CD4-positive, CD25-positive, alpha-beta regulatory T cell (primary cell): ENCODE data around the gene NSD1. TPM values are rescaled to one million over a fixed set of nuclear protein-coding genes. Genes with fewer than 3 reads are reported as not detected.
"Not testable (repeated sequence)": the region's sequence is repeated elsewhere in the genome, so short reads cannot be mapped to it uniquely, and the experiment has no call there.

ENCODE experiments used
- ATAC-seq, 2 donors: fragments of 150-1000 bp; cut with Tn5 transposase; one replicate each; pipeline ENCODE4 v1.10.0; 2021; ENCODE audit warnings: low read depth in 2 of 2, moderate number of reproducible peaks in 2 of 2, moderate library complexity in 1 of 2
- DNase-seq, 3 donors: peaks; one replicate each; pipeline versions ENCODE4 v3.0.0 to v3.0.0-alpha.2; 2012 to 2022; ENCODE audit warnings: mixed read lengths in 1 of 3
- H3K27ac ChIP-seq: one replicate; pipeline ENCODE4 v1.7.0; 2013; ENCODE audit warnings: mild to moderate bottlenecking, low read length; ENCODE audit not compliant: insufficient read depth, poor library complexity, severe bottlenecking
- H3K27me3 ChIP-seq: one replicate; pipeline ENCODE4 v1.7.0; 2013; ENCODE audit warnings: low read length; ENCODE audit not compliant: control insufficient read depth, insufficient read depth
- H3K36me3 ChIP-seq: one replicate; pipeline ENCODE4 v1.7.0; 2013; ENCODE audit warnings: mild to moderate bottlenecking, low read length, moderate library complexity; ENCODE audit not compliant: control insufficient read depth, insufficient read depth
- H3K4me1 ChIP-seq: 2 replicates; pipeline ENCODE4 v1.7.0; 2013; ENCODE audit warnings: mild to moderate bottlenecking, low read length; ENCODE audit not compliant: insufficient read depth, control insufficient read depth, poor library complexity, severe bottlenecking
- H3K4me3 ChIP-seq: one replicate; pipeline ENCODE4 v1.7.0; 2013; ENCODE audit warnings: low read depth, mild to moderate bottlenecking, low read length, moderate library complexity
- H3K9me3 ChIP-seq, 2 experiments: 1 replicate in 1 of 2; 2 replicates in 1 of 2; pipeline ENCODE4 v1.7.0; 2013; ENCODE audit warnings: low read length in 2 of 2, mild to moderate bottlenecking in 1 of 2, moderate library complexity in 1 of 2; ENCODE audit not compliant: control insufficient read depth in 2 of 2
- H3K27ac Mint-ChIP-seq, 3 donors: one replicate each; pipeline ENCODE4 v1.8.0; 2020 to 2022; ENCODE audit warnings: mild to moderate bottlenecking in 3 of 3, mixed read lengths in 3 of 3, moderate library complexity in 2 of 3
- H3K27me3 Mint-ChIP-seq: one replicate; pipeline ENCODE4 v1.8.0; 2022; ENCODE audit warnings: mild to moderate bottlenecking, mixed read lengths
- H3K36me3 Mint-ChIP-seq: one replicate; pipeline ENCODE4 v1.8.0; 2020; ENCODE audit warnings: mixed read lengths
- H3K4me1 Mint-ChIP-seq, 4 donors: one replicate each; pipeline ENCODE4 v1.8.0; 2020 to 2022; ENCODE audit warnings: mixed read lengths in 4 of 4, mild to moderate bottlenecking in 1 of 4
- H3K4me3 Mint-ChIP-seq, 4 donors: one replicate each; pipeline ENCODE4 v1.8.0; 2020 to 2022; ENCODE audit warnings: mild to moderate bottlenecking in 4 of 4, mixed read lengths in 4 of 4, moderate library complexity in 3 of 4
- H3K9me3 Mint-ChIP-seq, 7 donors: one replicate each; pipeline ENCODE4 v1.8.0; 2020 to 2022; ENCODE audit warnings: mixed read lengths in 7 of 7, mild to moderate bottlenecking in 3 of 7, moderate library complexity in 2 of 7
- polyA plus RNA-seq, 4 donors: library from polyadenylated mRNA; unstranded; fragments of 300-500 nt; fragmentation: Illumina TruSeq; gene quantifications; one replicate each; pipeline ENCODE4 v1.2.3, GENCODE V29; 2021
- total RNA-seq: library from RNA; stranded (reverse); gene quantifications from one replicate; pipeline ENCODE4 v1.2.3, GENCODE V29; 2022

Gene NSD1
- total and polyA plus RNA-seq, 5 donors from 2014 or later: 25.9 to 125 (median 41.3) TPM

DNA sequence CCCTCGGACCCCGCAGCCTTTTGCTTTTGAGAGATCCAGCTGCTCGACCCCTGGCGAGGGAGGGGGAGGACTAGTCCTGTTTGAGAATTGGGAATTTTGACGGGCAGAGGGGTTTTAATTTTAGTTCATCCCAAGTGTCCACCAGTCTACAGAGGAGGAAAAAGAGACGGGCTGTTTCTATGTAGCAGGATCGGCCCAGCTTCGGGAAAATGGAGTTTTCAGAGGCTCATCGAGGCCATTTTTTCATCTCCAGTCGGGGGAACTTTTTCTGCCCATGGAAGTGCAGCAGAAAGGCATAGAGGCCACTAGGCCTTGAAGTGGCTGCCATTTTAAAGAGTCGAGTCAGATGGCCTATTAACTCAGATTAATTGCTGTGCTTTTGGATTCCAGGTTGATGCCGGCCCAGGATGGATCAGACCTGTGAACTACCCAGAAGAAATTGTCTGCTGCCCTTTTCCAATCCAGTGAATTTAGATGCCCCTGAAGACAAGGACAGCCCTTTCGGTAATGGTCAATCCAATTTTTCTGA, 1.2 kb downstream of the NSD1 start:
- peaks cover 10% of the 10 kb centered on the region for H3K36me3 Mint-ChIP-seq
- DNase-seq (peak in 1 of 3 donors; percentile 37), ATAC-seq (no peak)
- H3K27ac ChIP-seq: peak overlapping the region; percentile 78
- H3K27ac Mint-ChIP-seq: peak overlapping the region; percentile 83 to 88 (median 84)
- peaks cover 4% of the 10 kb centered on the region for H3K27me3 Mint-ChIP-seq
- no peaks in the 10 kb centered on the region for H3K27me3 ChIP-seq
- H3K9me3 ChIP-seq: no peaks in the 10 kb centered on the region
- H3K9me3 Mint-ChIP-seq: no peaks in the 10 kb centered on the region
- H3K4me1 Mint-ChIP-seq: peaks cover 17 to 62% (median 31%) of the 10 kb centered on the region in 4 donors
- H3K4me3 Mint-ChIP-seq: peak overlapping the region; percentile 87 to 96 (median 92)
- H3K36me3 ChIP-seq: peaks cover 11% of the 10 kb centered on the region
- H3K4me3 ChIP-seq: peak overlapping the region; percentile 69
- peaks cover 50% of the 10 kb centered on the region for H3K4me1 ChIP-seq

- Histone ChIP-seq H3K9me3 (no peaks in the 10 kb centered on the region), H3K36me3 (peaks cover 46% of the 10 kb centered on the region), H3K27me3 (no peaks in the 10 kb centered on the region), H3K4me3 (peak overlapping the region; percentile 23), H3K4me1 (peaks cover 52% of the 10 kb centered on the region), H3K27ac (no peak overlapping the region)
- no peak for DNase-seq
- H3K9me3 Mint-ChIP-seq: no peaks in the 10 kb centered on the region
- H3K27ac Mint-ChIP-seq: peak overlapping the region; percentile 51 to 94 (median 80)
- ATAC-seq: no peak
- H3K4me3 Mint-ChIP-seq: peak overlapping the region; percentile 2 to 68 (median 5)
- H3K27me3 Mint-ChIP-seq: no peaks in the 10 kb centered on the region
- peaks cover 38 to 76% (median 50%) of the 10 kb centered on the region in 4 donors for H3K4me1 Mint-ChIP-seq
- H3K36me3 Mint-ChIP-seq: peaks cover 38% of the 10 kb centered on the region
Measured at GRCh38 chr5:177140312-177140711, 6.7 kb downstream of the NSD1 start.

DNA sequence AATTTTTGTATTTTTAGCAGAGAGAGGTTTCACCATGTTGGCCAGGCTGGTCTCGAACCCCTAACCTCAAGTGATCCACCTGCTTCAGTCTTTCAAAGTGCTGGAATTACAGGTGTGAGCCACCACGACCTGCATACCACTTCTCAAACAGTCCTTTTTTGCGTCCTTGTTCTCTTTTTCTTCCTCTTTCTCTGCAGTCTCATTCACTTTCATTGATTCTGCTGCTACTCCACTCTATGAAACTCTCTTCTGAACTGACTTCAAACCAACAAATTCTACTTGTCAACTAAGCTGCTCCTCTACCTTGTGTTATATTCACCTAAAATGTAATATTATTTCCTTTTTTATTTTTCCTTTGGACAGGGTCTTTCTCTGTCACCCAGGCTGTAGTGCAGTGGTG, 7.9 kb downstream of the NSD1 start:
- Mint-ChIP-seq H3K9me3 (no peaks in the 10 kb centered on the region), H3K36me3 (peaks cover 34% of the 10 kb centered on the region), H3K4me3 (peak overlapping the region in 2 of 4 donors; percentile 43 to 55), H3K27ac (peak overlapping the region in 2 of 3 donors; percentile 43 to 78), H3K27me3 (no peaks in the 10 kb centered on the region), H3K4me1 (peaks cover 27 to 65% (median 41%) of the 10 kb centered on the region in 4 donors)
- no peaks in the 10 kb centered on the region for H3K27me3 ChIP-seq
- peaks cover 52% of the 10 kb centered on the region for H3K36me3 ChIP-seq
- no peak overlapping the region for H3K4me3 ChIP-seq
- DNase-seq (no peak), ATAC-seq (no peak)
- H3K4me1 ChIP-seq: peaks cover 41% of the 10 kb centered on the region
- H3K9me3 ChIP-seq: no peaks in the 10 kb centered on the region
- H3K27ac ChIP-seq: no peak overlapping the region

GRCh38 chr5:177142098-177142611, 8.6 kb downstream of the NSD1 start:
- Mint-ChIP-seq H3K9me3 (no peaks in the 10 kb centered on the region), H3K4me1 (peaks cover 21 to 59% (median 39%) of the 10 kb centered on the region in 4 donors), H3K27me3 (no peaks in the 10 kb centered on the region), H3K36me3 (peaks cover 31% of the 10 kb centered on the region), H3K27ac (peak overlapping the region; percentile 5 to 65 (median 35)), H3K4me3 (peak overlapping the region in 1 of 4 donors; percentile 55)
- ATAC-seq (no peak), DNase-seq (no peak)
- H3K4me3 ChIP-seq: no peak overlapping the region
- peaks cover 34% of the 10 kb centered on the region for H3K4me1 ChIP-seq
- H3K27ac ChIP-seq: no peak overlapping the region
- H3K27me3 ChIP-seq: no peaks in the 10 kb centered on the region
- no peaks in the 10 kb centered on the region for H3K9me3 ChIP-seq
- peaks cover 51% of the 10 kb centered on the region for H3K36me3 ChIP-seq

DNA sequence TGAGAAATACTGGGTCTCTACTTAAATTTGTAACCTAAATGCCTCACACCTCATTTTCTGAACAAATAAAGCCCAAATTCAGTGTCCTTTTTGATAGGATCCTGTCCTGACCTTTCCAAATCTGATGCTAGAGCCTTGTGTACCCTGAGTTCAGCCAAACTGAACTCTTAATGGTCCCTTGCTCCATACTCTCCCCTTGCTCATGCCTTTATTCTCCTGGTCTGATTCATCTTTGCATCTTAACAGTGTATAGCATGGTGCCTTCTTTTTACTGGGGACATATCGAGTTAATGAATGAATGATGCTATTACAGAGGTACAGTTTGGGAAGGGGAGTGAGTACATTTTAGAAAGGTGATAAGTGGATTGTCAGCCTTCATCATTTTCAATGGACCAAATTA, 9.2 kb downstream of the NSD1 start:
- no peak for DNase-seq
- Mint-ChIP-seq H3K9me3 (no peaks in the 10 kb centered on the region), H3K4me3 (peak overlapping the region in 1 of 4 donors; percentile 55), H3K27ac (peak overlapping the region in 2 of 3 donors; percentile 5 to 42), H3K4me1 (peaks cover 21 to 55% (median 37%) of the 10 kb centered on the region in 4 donors), H3K36me3 (peaks cover 35% of the 10 kb centered on the region), H3K27me3 (no peaks in the 10 kb centered on the region)
- Histone ChIP-seq H3K4me1 (peaks cover 28% of the 10 kb centered on the region), H3K9me3 (no peaks in the 10 kb centered on the region), H3K27me3 (no peaks in the 10 kb centered on the region), H3K27ac (no peak overlapping the region), H3K4me3 (no peak overlapping the region), H3K36me3 (peaks cover 54% of the 10 kb centered on the region)
- no peak for ATAC-seq

DNA sequence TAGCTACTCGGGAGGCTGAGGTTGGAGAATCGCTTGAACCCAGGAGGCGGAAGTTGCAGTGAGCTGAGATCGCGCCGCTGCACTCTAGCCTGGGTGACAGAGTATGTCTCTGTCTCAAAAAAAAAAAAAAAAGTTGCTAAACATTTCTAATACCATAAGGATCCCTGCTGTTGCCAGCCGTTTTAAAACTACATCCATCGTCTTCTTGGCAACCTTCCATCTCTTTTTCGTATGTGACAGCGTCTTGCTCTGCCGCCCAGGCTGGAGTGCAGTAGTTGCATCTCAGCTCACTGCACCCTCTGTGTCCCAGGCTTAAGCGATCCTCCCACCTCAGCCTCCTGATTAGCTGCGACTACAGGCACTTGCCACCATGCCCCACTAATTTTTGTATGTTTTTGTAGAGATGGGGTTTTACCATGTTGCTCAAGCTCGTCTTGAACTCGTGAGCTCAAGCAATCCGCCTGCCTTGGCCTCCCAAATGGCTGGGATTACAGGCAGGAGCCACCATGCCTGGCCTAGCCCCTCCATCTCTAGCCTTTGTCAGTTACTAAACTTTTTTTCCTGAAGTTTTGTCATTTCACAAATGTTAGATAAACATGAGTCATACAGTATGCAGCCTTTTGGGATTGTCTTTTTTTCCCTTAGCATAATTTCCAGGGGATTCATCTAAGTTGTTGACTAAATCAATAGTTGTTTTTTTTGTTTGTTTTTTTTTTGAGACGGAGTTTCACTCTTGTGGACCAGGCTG, 13.5 kb downstream of the NSD1 start:
- no peak overlapping the region for H3K4me3 ChIP-seq
- Mint-ChIP-seq H3K27me3 (no peaks in the 10 kb centered on the region), H3K4me3 (no peak overlapping the region), H3K9me3 (no peaks in the 10 kb centered on the region), H3K4me1 (peaks cover 8 to 26% (median 14%) of the 10 kb centered on the region in 4 donors), H3K27ac (peak overlapping the region in 1 of 3 donors; percentile 28), H3K36me3 (peaks cover 29% of the 10 kb centered on the region)
- H3K9me3 ChIP-seq: no peaks in the 10 kb centered on the region
- ATAC-seq: no peak
- H3K36me3 ChIP-seq: peaks cover 60% of the 10 kb centered on the region
- no peak overlapping the region for H3K27ac ChIP-seq
- no peak for DNase-seq
- H3K27me3 ChIP-seq: no peaks in the 10 kb centered on the region
- peaks cover 8% of the 10 kb centered on the region for H3K4me1 ChIP-seq

DNA sequence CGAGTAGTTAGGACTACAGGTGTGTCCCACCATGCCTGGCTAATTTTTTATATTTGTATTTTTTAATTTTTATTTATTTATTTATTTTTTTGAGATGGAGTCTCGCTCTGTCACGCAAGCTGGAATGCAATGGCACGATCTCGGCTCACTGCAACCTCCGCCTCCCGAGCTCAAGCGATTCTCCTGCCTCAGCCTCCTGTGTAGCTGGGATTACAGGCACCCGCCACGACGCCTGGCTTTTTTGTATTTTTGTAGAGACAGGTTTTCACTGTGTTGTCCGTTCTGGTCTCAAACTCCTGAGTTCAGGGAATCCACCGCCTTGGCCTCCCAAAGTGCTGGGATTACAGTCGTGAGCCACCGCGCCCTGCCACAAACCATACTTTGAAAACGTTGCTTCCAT, 16.5 kb downstream of the NSD1 start:
- H3K27me3 Mint-ChIP-seq, H3K9me3 ChIP-seq, DNase-seq, H3K9me3 Mint-ChIP-seq, H3K4me3 ChIP-seq, ATAC-seq, H3K4me3 Mint-ChIP-seq, H3K27me3 ChIP-seq, H3K27ac ChIP-seq, H3K4me1 ChIP-seq: not testable (repeated sequence)
- H3K4me1 Mint-ChIP-seq: peaks cover 0 to 15% (median 9%) of the 10 kb centered on the region in 4 donors
- H3K27ac Mint-ChIP-seq: peak overlapping the region in 1 of 3 donors; percentile 65
- H3K36me3 Mint-ChIP-seq: peaks cover 17% of the 10 kb centered on the region
- H3K36me3 ChIP-seq: peaks cover 37% of the 10 kb centered on the region
